GM10847 (cell line): ENCODE data around the gene STIM1.

Source experiments
- POLR2A ChIP-seq: IDR thresholded peaks from 2 replicates; pipeline ENCODE4 v1.6.1; 2011; ENCODE audit not compliant: insufficient read length; ENCODE audit errors: extremely low read depth

Gene STIM1

GRCh38 chr11:3854977-3855807 is at the start of gene STIM1:
TSS of gene STIM1 (plus strand) at chr11:3855664. CDS start at chr11:3856271, 607 bp downstream.
- peak; percentile 42 for TF ChIP-seq POLR2A

GRCh38 chr11:3807909-3808860 is 47.3 kb upstream of the STIM1 start, which contains the start of gene PGAP2:
TSS of gene PGAP2 (plus strand) at chr11:3808560. CDS start at chr11:3811260, 2,700 bp downstream.
- TF ChIP-seq POLR2A, result peak; percentile 17

GRCh38 chr11:3808861-3809623 is 46.4 kb upstream of the STIM1 start:
- TF ChIP-seq POLR2A, result no peak

GRCh38 chr11:3809624-3809928 is 45.9 kb upstream of the STIM1 start:
- TF ChIP-seq POLR2A, result no peak

- TF ChIP-seq POLR2A, result no peak
Measured at GRCh38 chr11:3810446-3810845, 45.0 kb upstream of the STIM1 start.

GRCh38 chr11:3810951-3811350 is 44.5 kb upstream of the STIM1 start:
- no peak for TF ChIP-seq POLR2A

GRCh38 chr11:3815845-3816244 is 39.6 kb upstream of the STIM1 start:
- TF ChIP-seq POLR2A, result no peak

GRCh38 chr11:3816673-3817072 is 38.8 kb upstream of the STIM1 start:
- TF ChIP-seq POLR2A, result no peak

GRCh38 chr11:3817181-3817800 is 38.2 kb upstream of the STIM1 start:
- no peak for TF ChIP-seq POLR2A

GRCh38 chr11:3820971-3821370 is 34.5 kb upstream of the STIM1 start:
- TF ChIP-seq POLR2A, result no peak

- TF ChIP-seq POLR2A, result no peak
Measured at GRCh38 chr11:3822312-3822711, 33.2 kb upstream of the STIM1 start.

- no peak for TF ChIP-seq POLR2A
Measured at GRCh38 chr11:3823303-3823702, 32.2 kb upstream of the STIM1 start.

GRCh38 chr11:3823762-3824506 is 31.5 kb upstream of the STIM1 start:
- TF ChIP-seq POLR2A, result no peak
